Breast epithelium (tissue), 3 donors: Measurements from ENCODE around the gene TBXAS1.

Experiments used
- POLR2A ChIP-seq: fragments of 450-650 bp; IDR thresholded peaks from one replicate; pipeline ENCODE4 v1.6.1; 2016; ENCODE audit warnings: antibody characterized with exemption, mild to moderate bottlenecking, moderate library complexity
- POLR2AphosphoS5 ChIP-seq, 3 donors: sonication (generic); formaldehyde crosslinking; IDR thresholded peaks; one replicate each; pipeline ENCODE4 v1.6.1; 2017; ENCODE audit warnings: antibody characterized with exemption in 3 of 3
- TF ChIP-seq, protein P1 (sequence below), 3 donors: fragments of 450-650 bp; IDR thresholded peaks; one replicate each; pipeline ENCODE4 v1.5.1; 2016 to 2017; ENCODE audit warnings: antibody characterized with exemption in 3 of 3, mild to moderate bottlenecking in 3 of 3, moderate library complexity in 3 of 3

DNA sequence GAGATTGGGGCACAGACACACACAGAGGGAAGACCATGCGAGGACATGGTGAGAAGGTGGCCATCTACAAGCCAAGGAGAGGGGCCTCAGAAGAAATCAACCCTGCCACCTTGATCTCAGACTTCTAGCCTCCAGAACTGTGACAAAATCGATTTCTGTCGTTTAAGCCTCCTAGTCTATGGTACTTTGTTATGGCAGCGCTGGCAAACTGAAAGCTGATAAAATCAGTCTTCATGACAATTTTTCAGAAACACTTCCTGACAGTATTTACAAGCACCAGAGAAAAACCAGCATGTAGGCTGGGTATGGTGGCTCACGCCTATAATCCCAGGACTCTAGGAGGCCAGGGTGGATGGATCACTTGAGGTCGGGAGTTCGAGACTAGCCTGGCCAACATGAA is 229.5 kb downstream of the TBXAS1 start:
- TF ChIP-seq, protein P1, sequence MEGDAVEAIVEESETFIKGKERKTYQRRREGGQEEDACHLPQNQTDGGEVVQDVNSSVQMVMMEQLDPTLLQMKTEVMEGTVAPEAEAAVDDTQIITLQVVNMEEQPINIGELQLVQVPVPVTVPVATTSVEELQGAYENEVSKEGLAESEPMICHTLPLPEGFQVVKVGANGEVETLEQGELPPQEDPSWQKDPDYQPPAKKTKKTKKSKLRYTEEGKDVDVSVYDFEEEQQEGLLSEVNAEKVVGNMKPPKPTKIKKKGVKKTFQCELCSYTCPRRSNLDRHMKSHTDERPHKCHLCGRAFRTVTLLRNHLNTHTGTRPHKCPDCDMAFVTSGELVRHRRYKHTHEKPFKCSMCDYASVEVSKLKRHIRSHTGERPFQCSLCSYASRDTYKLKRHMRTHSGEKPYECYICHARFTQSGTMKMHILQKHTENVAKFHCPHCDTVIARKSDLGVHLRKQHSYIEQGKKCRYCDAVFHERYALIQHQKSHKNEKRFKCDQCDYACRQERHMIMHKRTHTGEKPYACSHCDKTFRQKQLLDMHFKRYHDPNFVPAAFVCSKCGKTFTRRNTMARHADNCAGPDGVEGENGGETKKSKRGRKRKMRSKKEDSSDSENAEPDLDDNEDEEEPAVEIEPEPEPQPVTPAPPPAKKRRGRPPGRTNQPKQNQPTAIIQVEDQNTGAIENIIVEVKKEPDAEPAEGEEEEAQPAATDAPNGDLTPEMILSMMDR (IDR thresholded peaks at IDR 0.05), result no peak
- TF ChIP-seq POLR2AphosphoS5 (IDR thresholded peaks at IDR 0.05) (no peak), POLR2A (no peak)
